ENCODE results near the gene LYST.

DNA sequence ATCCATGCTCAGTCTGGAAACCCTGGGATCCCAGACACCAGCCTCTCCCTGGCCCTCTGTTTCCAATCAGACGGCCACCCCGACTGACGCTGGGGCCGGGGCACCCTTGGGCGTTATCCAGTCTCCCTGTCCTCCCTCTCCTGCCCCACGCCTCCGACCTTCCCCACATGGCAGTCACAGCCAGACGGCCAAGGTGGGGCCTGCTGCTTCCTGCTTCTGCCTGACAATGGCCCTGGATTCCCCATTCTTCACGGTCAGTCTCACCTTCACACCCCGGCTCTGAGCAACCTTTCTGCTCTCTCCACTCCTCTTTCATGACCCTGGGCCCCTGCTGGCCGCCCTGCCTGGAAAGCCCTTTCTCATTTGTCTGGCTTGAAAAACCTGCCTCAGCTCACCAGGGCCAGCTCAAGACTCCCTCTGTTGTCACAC is 223.7 kb downstream of the LYST start:
- TF ChIP-seq POLR2A (IDR thresholded peaks at IDR 0.05), result no peak
- no peak for TF ChIP-seq POLR2AphosphoS5 (IDR thresholded peaks at IDR 0.05; ENCODE audit: insufficient read depth in 1 of 2, low read depth in 1 of 2)
- TF ChIP-seq, protein P1, sequence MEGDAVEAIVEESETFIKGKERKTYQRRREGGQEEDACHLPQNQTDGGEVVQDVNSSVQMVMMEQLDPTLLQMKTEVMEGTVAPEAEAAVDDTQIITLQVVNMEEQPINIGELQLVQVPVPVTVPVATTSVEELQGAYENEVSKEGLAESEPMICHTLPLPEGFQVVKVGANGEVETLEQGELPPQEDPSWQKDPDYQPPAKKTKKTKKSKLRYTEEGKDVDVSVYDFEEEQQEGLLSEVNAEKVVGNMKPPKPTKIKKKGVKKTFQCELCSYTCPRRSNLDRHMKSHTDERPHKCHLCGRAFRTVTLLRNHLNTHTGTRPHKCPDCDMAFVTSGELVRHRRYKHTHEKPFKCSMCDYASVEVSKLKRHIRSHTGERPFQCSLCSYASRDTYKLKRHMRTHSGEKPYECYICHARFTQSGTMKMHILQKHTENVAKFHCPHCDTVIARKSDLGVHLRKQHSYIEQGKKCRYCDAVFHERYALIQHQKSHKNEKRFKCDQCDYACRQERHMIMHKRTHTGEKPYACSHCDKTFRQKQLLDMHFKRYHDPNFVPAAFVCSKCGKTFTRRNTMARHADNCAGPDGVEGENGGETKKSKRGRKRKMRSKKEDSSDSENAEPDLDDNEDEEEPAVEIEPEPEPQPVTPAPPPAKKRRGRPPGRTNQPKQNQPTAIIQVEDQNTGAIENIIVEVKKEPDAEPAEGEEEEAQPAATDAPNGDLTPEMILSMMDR (IDR thresholded peaks at IDR 0.05), result no peak
